DOHH2 (cell line): ENCODE results near the gene RAB7A.

Source experiments
- H3F3A ChIP-seq: fragments of 200-600 bp; sonication (generic), shearing (Covaris generic); 2 replicates; pipeline ENCODE4 v1.6.0; 2016; ENCODE audit warnings: antibody characterized with exemption, mild to moderate bottlenecking; ENCODE audit not compliant: control insufficient read depth, insufficient read depth
- H3K27ac ChIP-seq: fragments of 200-600 bp; sonication (generic); 2 replicates; pipeline ENCODE4 v1.5.1; 2014; ENCODE audit warnings: low read depth, mild to moderate bottlenecking, low read length, moderate library complexity
- H3K27me3 ChIP-seq: fragments of 200-600 bp; sonication (generic); 2 replicates; pipeline ENCODE4 v1.6.1; 2014; ENCODE audit warnings: mild to moderate bottlenecking, low read length, mixed read lengths; ENCODE audit not compliant: control insufficient read depth
- H3K36me3 ChIP-seq: fragments of 200-600 bp; sonication (generic); 2 replicates; pipeline ENCODE4 v1.6.1; 2014; ENCODE audit warnings: mild to moderate bottlenecking, low read length, moderate library complexity, mixed read lengths; ENCODE audit not compliant: control insufficient read depth
- H3K4me1 ChIP-seq: fragments of 200-600 bp; sonication (generic); 2 replicates; pipeline ENCODE4 v1.6.1; 2014; ENCODE audit warnings: mild to moderate bottlenecking, low read length, mixed read lengths; ENCODE audit not compliant: control insufficient read depth
- H3K4me2 ChIP-seq: fragments of 200-600 bp; sonication (generic); 2 replicates; pipeline ENCODE4 v1.6.0; 2014; ENCODE audit warnings: mild to moderate bottlenecking, low read length, moderate library complexity
- H3K4me3 ChIP-seq: fragments of 200-600 bp; sonication (generic); 2 replicates; pipeline ENCODE4 v1.5.1; 2014; ENCODE audit warnings: mild to moderate bottlenecking, low read length, mixed read lengths
- H3K79me2 ChIP-seq: fragments of 200-600 bp; sonication (generic); 2 replicates; pipeline ENCODE4 v1.6.1; 2014; ENCODE audit warnings: mild to moderate bottlenecking, low read length, mixed read lengths; ENCODE audit not compliant: control insufficient read depth
- H3K9me2 ChIP-seq: fragments of 200-600 bp; sonication (generic); replicated peaks from 2 replicates; pipeline ENCODE4 v1.6.1; 2014; ENCODE audit warnings: mild to moderate bottlenecking, low read length, mixed read lengths; ENCODE audit not compliant: control insufficient read depth
- H3K9me3 ChIP-seq: fragments of 200-600 bp; sonication (generic); 2 replicates; pipeline ENCODE4 v1.6.1; 2014; ENCODE audit warnings: antibody characterized with exemption, low read length, mixed read lengths; ENCODE audit not compliant: control insufficient read depth, insufficient read depth
- H4K20me1 ChIP-seq: fragments of 200-600 bp; sonication (generic); 2 replicates; pipeline ENCODE4 v1.6.0; 2014; ENCODE audit warnings: low read depth, mild to moderate bottlenecking, antibody characterized with exemption, low read length, moderate library complexity; ENCODE audit not compliant: control insufficient read depth, insufficient read depth
- EZH2phosphoT487 ChIP-seq: fragments of 200-600 bp; sonication (generic); IDR thresholded peaks from 2 replicates; pipeline ENCODE4 v1.6.1; 2017; ENCODE audit warnings: borderline replicate concordance, mild to moderate bottlenecking, antibody characterized with exemption, low read length, moderate library complexity, mixed read lengths
- TF ChIP-seq, protein P1 (sequence below): fragments of 200-600 bp; sonication (generic); IDR thresholded peaks from one replicate; pipeline ENCODE4 v1.5.1; 2014; ENCODE audit warnings: antibody characterized with exemption, mild to moderate bottlenecking, low read depth, low read length; ENCODE audit not compliant: poor library complexity, severe bottlenecking

The RAB7A gene

DNA sequence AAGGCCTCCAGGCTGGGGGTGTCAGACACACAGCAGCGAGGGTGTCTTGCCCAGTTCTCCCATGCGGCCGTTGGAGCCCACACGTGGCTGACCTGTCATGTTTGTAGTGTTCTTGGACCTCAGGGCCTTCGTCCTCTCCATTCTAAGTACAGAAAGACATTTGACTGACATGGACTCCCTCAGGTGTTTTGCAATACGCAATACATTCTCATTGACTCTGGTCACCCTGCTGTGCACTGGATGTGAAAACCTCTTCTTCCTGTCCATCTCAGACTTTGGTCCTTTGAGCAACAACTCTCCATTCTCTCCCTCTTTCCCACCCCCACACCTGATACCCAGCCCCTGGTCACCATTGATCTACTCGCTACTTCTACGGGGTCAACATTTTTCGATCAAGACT, 124.6 kb downstream of the RAB7A start:
- H3K79me2 ChIP-seq, result no peaks in the 10 kb centered on the region
- no peaks in the 10 kb centered on the region for H3K9me2 ChIP-seq
- no peak overlapping the region for H3K4me2 ChIP-seq
- TF ChIP-seq EZH2phosphoT487, result no peak
- TF ChIP-seq, protein P1, sequence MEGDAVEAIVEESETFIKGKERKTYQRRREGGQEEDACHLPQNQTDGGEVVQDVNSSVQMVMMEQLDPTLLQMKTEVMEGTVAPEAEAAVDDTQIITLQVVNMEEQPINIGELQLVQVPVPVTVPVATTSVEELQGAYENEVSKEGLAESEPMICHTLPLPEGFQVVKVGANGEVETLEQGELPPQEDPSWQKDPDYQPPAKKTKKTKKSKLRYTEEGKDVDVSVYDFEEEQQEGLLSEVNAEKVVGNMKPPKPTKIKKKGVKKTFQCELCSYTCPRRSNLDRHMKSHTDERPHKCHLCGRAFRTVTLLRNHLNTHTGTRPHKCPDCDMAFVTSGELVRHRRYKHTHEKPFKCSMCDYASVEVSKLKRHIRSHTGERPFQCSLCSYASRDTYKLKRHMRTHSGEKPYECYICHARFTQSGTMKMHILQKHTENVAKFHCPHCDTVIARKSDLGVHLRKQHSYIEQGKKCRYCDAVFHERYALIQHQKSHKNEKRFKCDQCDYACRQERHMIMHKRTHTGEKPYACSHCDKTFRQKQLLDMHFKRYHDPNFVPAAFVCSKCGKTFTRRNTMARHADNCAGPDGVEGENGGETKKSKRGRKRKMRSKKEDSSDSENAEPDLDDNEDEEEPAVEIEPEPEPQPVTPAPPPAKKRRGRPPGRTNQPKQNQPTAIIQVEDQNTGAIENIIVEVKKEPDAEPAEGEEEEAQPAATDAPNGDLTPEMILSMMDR, result no peak
- H4K20me1 ChIP-seq, result no peaks in the 10 kb centered on the region
- no peaks in the 10 kb centered on the region for H3F3A ChIP-seq
- H3K36me3 ChIP-seq, result no peaks in the 10 kb centered on the region
- H3K27me3 ChIP-seq, result no peaks in the 10 kb centered on the region
- H3K4me3 ChIP-seq, result no peak overlapping the region
- H3K9me3 ChIP-seq, result peaks cover 13% of the 10 kb centered on the region
- H3K4me1 ChIP-seq, result peaks cover 12% of the 10 kb centered on the region
- no peak overlapping the region for H3K27ac ChIP-seq

DNA sequence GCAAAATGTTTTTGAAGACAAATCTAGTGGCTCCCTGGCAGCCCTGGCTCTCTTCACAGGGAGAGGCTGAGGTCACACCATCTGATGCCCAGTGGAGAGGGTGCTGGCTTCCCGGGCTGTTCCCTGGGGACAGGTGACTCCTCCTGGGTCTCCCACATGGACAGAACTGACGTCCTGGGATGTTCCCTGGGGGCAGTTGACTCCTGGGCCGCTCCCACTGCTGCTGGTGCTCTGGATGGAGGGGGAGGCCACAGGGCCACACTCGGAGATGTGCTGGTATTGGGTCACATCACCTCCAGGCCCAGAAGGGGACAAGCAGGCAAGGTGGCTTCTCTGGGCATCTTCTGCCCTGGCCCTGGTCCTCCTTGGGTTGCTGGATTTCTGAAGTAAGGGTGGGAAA, 125.6 kb downstream of the RAB7A start:
- Histone ChIP-seq H3K27me3 (no peaks in the 10 kb centered on the region), H3K27ac (no peak overlapping the region), H3K36me3 (no peaks in the 10 kb centered on the region), H4K20me1 (no peaks in the 10 kb centered on the region), H3K9me2 (no peaks in the 10 kb centered on the region), H3K4me3 (no peak overlapping the region), H3K4me2 (no peak overlapping the region), H3K9me3 (peaks cover 16% of the 10 kb centered on the region), H3K4me1 (peaks cover 1% of the 10 kb centered on the region; the same call in 1 of the 2 replicates), H3K79me2 (no peaks in the 10 kb centered on the region), H3F3A (no peaks in the 10 kb centered on the region)
- TF ChIP-seq EZH2phosphoT487, result no peak
- TF ChIP-seq, protein P1, result no peak

DNA sequence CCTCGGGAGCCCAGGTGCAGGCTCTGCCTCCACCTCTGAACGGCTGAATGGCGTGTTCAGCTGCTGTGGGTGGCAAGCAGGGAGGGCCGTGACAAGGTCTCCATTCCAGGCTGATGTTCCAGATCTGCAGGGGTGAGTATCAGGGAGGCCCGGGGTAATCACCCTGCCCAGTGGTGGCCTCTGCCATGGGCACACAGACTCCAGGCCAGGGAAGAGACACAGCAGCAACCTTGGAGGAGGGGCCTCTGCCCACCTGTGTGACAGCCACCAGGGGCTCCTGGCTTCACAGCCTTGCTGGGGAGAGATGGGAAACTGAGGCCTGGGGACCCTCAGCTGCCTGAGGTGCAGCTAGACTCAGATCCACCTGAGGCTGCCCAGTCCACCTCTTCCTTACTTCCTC, 127.8 kb downstream of the RAB7A start:
- Histone ChIP-seq H3K4me2 (no peak overlapping the region), H3F3A (no peaks in the 10 kb centered on the region), H3K27ac (no peak overlapping the region)

More for the DNA sequence above, 127.8 kb downstream of the RAB7A start:
- Histone ChIP-seq H3K79me2 (no peaks in the 10 kb centered on the region), H3K9me2 (no peaks in the 10 kb centered on the region), H3K9me3 (peaks cover 25% of the 10 kb centered on the region), H3K4me1 (no peaks in the 10 kb centered on the region), H3K36me3 (no peaks in the 10 kb centered on the region), H3K27me3 (no peaks in the 10 kb centered on the region), H4K20me1 (no peaks in the 10 kb centered on the region), H3K4me3 (no peak overlapping the region)
- TF ChIP-seq, protein P1, result no peak
- no peak for TF ChIP-seq EZH2phosphoT487
